NCI-H1417 (cell line): ENCODE measurements around the gene CAMTA1.
A peak's percentile ranks its signal among the peaks of the same experiment; 100 is the strongest.

Experiments used
- DNase-seq, 3 experiments: peaks; one replicate each; lab custom pipeline; 2025; lab: John Stamatoyannopoulos, UW

The CAMTA1 gene

GRCh38 chr1:7339014-7339413, 553.8 kb downstream of the CAMTA1 start:
- no peak for DNase-seq

GRCh38 chr1:7339953-7340352, 554.7 kb downstream of the CAMTA1 start:
- DNase-seq: peak in 1 of 3 experiments; percentile 7

- peak in 1 of 3 experiments; percentile 24 for DNase-seq
Observed at GRCh38 chr1:7341145-7341905, 556.1 kb downstream of the CAMTA1 start.

GRCh38 chr1:7343882-7344281, 558.6 kb downstream of the CAMTA1 start:
- no peak for DNase-seq

- no peak for DNase-seq
Observed at GRCh38 chr1:7344299-7344698, 559.0 kb downstream of the CAMTA1 start.

- DNase-seq: no peak
Observed at GRCh38 chr1:7345516-7345915, 560.3 kb downstream of the CAMTA1 start.

GRCh38 chr1:7346070-7346596, 560.9 kb downstream of the CAMTA1 start:
- no peak for DNase-seq

- no peak for DNase-seq
Observed at GRCh38 chr1:7346600-7347570, 561.6 kb downstream of the CAMTA1 start.

GRCh38 chr1:7348073-7348472, 562.8 kb downstream of the CAMTA1 start:
- DNase-seq: no peak

- no peak for DNase-seq
Observed at GRCh38 chr1:7348580-7348979, 563.3 kb downstream of the CAMTA1 start.

- DNase-seq: no peak
Observed at GRCh38 chr1:7350804-7351203, 565.5 kb downstream of the CAMTA1 start.

- DNase-seq: no peak
Observed at GRCh38 chr1:7351649-7352048, 566.4 kb downstream of the CAMTA1 start.

- no peak for DNase-seq
Observed at GRCh38 chr1:7352364-7352763, 567.1 kb downstream of the CAMTA1 start.

GRCh38 chr1:7352974-7353373, 567.7 kb downstream of the CAMTA1 start:
- no peak for DNase-seq

GRCh38 chr1:7355646-7356045, 570.4 kb downstream of the CAMTA1 start:
- DNase-seq: no peak

- peak in 1 of 3 experiments; percentile 71 for DNase-seq
Observed at GRCh38 chr1:7356079-7356478, 570.8 kb downstream of the CAMTA1 start.

- no peak for DNase-seq
Observed at GRCh38 chr1:7358425-7358824, 573.2 kb downstream of the CAMTA1 start.

- DNase-seq: no peak
Observed at GRCh38 chr1:7360526-7360925, 575.3 kb downstream of the CAMTA1 start.

- DNase-seq: no peak
Observed at GRCh38 chr1:7362947-7363346, 577.7 kb downstream of the CAMTA1 start.

- no peak for DNase-seq
Observed at GRCh38 chr1:7363450-7363849, 578.2 kb downstream of the CAMTA1 start.

GRCh38 chr1:7365706-7366105, 580.5 kb downstream of the CAMTA1 start:
- DNase-seq: no peak

- DNase-seq: peak; percentile 77 to 92 (median 80)
Observed at GRCh38 chr1:7366286-7366954, 581.2 kb downstream of the CAMTA1 start.
